RCC 7860 (cell line): Measurements from ENCODE around the gene SNX14.
A peak's percentile ranks its signal among the peaks of the same experiment; 100 is the strongest.

ENCODE experiments used
- DNase-seq: peaks from one replicate; pipeline ENCODE4 v3.0.0-alpha.2; 2015; ENCODE audit warnings: low spot score
- FAIRE-seq: peaks from 2 replicates; lab custom pipeline; 2012; peaks lifted over from hg19 to GRCh38; lab: Jason Lieb, UNC

Gene SNX14

GRCh38 chr6:85506441-85507093 lies 87.1 kb downstream of the SNX14 start:
- FAIRE-seq (no peak), DNase-seq (no peak)

DNA sequence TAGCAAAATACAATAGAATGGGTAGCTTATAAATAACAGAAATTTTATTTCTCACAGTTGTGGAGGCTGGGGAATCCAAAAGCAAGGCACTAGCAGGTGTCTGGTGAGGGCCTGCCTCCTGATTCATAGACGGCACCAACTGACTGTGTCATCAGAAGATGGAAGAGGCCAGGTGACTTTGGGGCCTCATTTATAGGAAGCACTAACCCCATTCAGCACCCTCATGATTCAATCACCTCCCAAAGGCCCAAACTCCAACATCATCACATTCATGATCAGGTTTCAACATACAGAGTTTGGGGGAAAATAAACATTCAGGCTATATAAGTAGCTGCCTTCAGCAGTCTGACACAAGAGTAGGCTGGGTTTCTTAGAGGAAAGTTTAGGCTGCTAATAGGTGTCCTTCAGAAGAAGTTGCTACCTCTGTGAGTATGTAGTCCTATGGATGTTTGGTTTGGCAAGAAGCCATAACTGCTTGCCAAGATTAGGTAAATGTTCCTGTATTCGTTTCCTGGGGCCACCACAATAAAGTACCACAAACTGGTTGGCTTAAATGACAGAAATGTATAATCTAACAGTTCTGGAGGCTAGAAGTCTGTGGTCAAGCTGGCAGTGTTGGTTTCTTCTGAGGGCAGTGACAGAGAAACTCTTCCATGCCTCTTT lies 94.9 kb downstream of the SNX14 start:
- DNase-seq (peak; percentile 44), FAIRE-seq (no peak)

DNA sequence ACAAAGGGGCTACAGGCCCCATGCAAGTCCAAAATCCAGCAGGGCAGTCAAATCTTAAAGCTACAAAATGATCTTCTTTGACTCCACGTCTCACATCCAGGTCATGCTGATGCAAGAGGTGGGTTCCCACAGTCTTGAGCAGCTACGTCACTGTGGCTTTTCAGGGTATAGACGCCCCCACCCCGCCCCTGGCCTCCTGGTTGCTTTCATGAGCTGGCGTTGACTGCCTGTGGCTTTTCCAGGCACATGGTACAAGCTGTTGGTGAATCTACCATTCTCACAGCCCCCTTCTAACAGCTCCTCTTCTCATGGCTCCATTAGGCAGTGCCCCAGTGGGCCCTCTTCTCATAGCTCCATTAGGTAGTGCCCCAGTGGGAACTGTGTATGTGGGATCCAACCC lies 96.8 kb downstream of the SNX14 start:
- FAIRE-seq (no peak), DNase-seq (no peak)

DNA sequence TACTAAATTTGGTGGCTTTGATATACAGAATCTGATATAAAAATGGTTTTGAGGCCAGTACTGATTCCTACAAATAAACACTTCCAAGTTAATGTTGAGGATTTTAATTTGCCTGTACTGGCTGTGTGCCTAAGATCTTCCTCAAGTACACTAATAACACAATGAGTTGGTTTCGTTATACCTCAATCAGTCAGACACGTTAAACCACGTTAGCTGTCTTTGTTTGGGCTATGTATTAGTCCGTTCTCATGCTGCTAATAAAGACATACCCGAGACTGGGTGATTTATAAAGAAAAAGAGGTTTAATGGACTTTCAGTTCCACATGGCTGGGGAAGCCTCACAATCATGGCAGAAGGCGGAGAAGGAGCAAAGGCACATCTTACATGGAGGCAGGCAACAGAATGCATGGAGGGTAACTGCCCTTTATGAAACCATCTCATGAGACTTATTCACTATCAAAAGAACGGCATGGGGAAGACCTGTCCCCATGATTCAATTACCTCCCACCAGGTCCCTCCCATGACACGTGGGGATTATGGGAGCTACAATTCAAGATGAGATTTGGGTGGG lies 97.6 kb downstream of the SNX14 start:
- DNase-seq = no peak
- no peak for FAIRE-seq

- no peak for DNase-seq
- FAIRE-seq = no peak
Observed at GRCh38 chr6:85494547-85495536, 98.8 kb downstream of the SNX14 start.

DNA sequence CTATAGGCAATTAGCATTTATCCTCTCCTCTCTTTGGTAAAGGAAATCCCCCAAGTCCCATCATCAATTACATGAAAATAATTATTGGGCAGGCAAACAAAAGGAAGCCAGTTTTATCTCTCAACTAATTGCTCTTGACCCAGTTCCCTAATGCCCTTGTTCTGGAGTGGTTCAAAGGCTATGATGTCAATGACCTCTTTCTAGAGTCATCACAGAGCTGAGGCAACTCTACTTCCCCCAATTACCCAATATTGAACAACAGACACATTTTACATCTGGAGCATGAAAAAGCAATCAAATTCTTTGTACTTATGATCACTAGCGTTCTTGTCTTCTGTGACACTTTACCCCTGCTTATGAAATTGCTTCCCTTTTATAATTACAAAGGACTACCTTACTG lies 100.3 kb downstream of the SNX14 start:
- DNase-seq = no peak

DNA sequence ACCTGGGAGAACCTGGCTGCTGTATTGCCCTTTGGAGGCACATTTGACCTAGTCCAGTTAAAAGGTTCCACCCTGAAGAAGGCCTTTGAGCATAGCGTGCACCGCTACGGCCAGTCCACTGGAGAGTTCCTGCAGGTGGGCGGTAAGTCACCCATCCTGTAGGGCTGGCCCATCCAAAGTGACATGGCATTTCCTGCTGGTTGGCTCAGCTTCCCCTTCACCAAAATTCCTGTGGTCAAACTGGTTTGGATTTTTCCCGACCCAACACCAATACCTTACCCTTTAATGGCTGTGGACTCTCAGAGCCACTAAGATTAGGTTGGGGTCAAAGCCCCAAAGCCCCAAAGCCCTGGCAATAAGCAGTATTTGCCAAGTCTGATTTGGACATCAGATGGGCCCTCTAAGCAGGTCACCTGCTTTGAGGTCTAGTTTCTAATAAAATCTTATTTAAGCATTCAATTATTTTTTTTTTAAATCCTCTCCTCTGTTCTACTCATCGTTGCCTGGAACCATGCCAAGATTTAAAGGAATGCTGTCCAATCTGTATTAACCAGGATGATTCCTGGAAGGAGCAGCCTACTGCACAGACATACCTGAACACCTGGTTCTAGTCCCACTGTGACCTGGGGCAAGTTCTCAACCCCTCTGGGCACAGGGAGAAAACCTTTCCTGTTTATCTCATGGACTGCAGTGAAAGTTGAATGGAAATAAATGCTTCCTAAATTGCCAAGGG lies 103.0 kb downstream of the SNX14 start:
- DNase-seq = peak; percentile 16

More for the DNA sequence above, 100.3 kb downstream of the SNX14 start:
- no peak for FAIRE-seq

GRCh38 chr6:85484948-85485347 lies 108.7 kb downstream of the SNX14 start:
- FAIRE-seq (no peak), DNase-seq (no peak)

More for the DNA sequence above, 103.0 kb downstream of the SNX14 start:
- FAIRE-seq = no peak

- DNase-seq (no peak), FAIRE-seq (no peak)
Observed at GRCh38 chr6:85483846-85484245, 109.8 kb downstream of the SNX14 start.

- peak; percentile 42 for DNase-seq
- no peak for FAIRE-seq
Observed at GRCh38 chr6:85482905-85483700, 110.6 kb downstream of the SNX14 start.

GRCh38 chr6:85482206-85482904 lies 111.3 kb downstream of the SNX14 start:
- DNase-seq (no peak), FAIRE-seq (no peak)

GRCh38 chr6:85479208-85479607 lies 114.5 kb downstream of the SNX14 start:
- FAIRE-seq (no peak), DNase-seq (no peak)

DNA sequence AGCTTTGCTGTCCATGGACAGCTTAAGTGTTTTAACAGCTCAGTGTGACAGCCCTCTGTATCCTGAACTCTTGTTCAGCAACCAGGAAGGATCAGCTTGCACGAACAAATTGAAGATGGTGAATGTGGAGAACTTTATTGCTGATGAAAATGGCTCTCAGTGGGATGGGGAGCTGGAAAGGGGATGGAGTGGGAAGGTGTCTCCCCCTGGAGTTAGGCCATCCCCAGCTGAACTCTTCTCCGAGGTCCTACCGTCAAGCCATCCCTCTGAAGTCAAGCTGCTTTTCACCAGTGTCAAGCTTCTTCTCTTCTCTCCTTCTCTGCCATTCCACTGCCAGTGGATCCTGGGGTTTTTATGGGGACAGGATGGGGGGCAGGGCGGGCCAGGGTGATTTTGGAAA lies 117.1 kb downstream of the SNX14 start:
- DNase-seq (no peak), FAIRE-seq (no peak)

- DNase-seq = no peak
- no peak for FAIRE-seq
Observed at GRCh38 chr6:85473748-85474147, 119.9 kb downstream of the SNX14 start.

DNA sequence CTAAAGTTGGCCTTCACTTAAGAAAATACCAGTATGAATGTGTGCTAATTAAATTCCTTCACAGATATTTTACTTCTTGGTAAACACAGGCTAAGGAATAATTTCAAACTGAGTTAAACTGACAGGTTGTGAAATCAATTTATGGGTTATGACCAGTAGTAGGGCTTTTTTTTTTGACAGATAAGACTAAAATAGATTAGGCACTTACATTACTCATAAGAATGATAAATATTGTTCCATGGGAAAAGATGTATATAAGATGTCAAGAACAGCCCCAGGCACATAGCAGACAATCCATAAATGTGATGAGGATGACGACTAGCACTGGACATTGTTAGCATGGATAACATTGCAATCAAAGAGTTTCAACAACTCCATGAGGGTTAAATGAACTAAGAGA lies 120.9 kb downstream of the SNX14 start:
- no peak for FAIRE-seq
- no peak for DNase-seq

DNA sequence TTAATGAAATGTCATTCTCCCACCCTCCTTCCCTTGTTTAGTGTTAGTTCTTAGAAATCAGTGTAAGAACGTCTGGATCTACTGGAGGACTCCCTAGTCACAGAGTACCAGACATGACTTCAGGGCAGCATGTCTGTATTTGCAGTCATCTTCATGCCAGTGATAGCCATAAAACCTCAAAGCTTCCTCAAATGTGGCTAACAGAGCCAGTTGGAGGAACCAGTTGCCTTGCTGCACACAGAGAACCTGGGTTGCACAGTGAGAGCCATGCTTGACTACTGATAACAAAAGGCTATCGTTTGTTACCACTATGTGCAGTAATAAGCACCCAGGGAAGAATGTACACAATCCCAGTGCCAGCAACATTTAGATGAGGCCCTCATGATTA lies 123.6 kb downstream of the SNX14 start:
- DNase-seq = no peak
- no peak for FAIRE-seq

DNA sequence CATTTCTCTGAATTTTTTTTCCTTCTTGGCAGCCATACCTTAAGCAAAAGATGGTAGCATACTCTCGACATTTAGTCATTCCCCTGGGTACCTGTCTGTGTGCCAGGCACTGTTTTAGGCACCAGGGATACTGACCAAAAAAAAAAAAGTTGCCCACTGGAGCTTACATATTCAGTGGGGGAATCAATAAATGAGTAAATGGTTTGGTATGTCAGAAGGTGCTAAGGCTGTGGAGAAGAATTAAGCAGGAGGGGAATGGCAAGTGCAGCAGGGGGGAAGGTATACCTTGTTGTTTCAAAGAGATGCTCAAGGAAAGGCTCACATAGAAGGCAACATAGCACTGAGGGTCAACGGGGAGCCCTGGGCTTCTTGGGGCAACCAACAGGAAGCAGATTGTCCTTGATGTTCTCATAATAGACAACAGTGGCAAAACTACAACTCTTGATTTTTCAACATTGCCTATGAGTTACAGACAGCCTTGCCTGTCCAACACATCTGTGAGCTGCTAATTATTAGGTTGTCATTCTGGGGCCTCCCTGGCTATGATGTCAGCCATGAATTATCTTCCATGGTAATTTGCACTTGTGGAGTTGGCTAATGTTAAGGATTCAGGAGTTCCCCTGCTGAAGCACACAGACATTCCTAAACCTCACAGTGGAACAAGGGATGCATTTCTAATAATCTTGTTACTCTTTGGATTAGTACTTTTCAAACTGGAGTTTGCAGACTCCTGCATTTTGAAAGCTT lies 124.2 kb downstream of the SNX14 start:
- DNase-seq = no peak
- no peak for FAIRE-seq

- DNase-seq (no peak), FAIRE-seq (no peak)
Observed at GRCh38 chr6:85468326-85468725, 125.3 kb downstream of the SNX14 start.
